GM18873 (cell line): ENCODE measurements around the gene CPSF4.
A peak's percentile ranks its signal among the peaks of the same experiment; 100 is the strongest.

ENCODE experiments used
- ATAC-seq: cut with Tn5 transposase; IDR thresholded peaks from one replicate; pipeline ENCODE4 v1.9.1; 2021; ENCODE audit warnings: mild to moderate bottlenecking, moderate library complexity, moderate number of reproducible peaks; ENCODE audit not compliant: unreplicated experiment, low FRiP score

CPSF4 gene

GRCh38 chr7:99438573-99439480, at the start of gene CPSF4, which contains the start of gene PTCD1:
Gene CPSF4, plus strand, starts transcription at chr7:99438943. Its CDS starts 140 bp downstream, at chr7:99439083.
Gene PTCD1, minus strand, starts transcription at chr7:99438798. Its CDS starts 3,556 bp downstream, at chr7:99435242.
- ATAC-seq: peak; percentile 83

DNA sequence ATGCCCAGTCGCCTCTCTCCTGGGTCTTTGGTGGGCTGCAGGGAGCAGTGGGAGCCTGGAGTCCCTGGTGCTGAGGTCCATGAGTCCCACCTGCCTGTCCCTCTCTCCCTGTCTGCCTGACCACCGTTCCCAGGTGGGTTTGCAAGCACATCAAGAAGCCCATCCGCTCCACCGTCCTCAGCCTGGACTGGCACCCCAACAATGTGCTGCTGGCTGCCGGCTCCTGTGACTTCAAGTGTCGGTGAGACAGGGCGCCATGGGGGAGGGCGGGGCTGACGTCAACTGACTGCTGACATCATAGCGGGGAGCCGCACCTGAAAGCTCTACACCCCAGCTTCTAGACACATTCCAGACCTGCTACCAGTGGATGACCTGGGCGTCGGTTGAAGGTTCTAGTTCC, 49.0 kb upstream of the CPSF4 start:
- no peak for ATAC-seq

GRCh38 chr7:99390941-99391602, 47.7 kb upstream of the CPSF4 start:
- no peak for ATAC-seq

DNA sequence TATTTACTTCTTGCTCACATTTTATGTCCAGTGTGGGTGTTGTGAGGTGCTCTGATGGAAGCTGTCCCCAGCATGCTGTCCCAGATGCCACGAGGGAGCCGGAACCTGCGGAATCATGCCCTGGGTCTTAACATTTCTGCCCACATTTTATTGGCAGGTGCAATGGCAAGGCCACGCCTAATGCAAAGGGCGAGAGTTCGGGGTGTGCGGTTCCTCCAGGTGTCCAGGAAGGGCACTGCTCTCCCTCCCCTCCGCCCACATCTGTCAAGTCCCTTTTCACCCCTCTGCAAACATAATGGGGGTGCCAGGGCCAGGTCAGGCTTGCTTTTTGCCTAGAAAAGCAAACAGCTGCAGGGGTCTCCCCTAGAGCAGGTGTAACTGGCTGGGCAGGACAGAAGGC, 46.7 kb upstream of the CPSF4 start:
- no peak for ATAC-seq

GRCh38 chr7:99392659-99393354, 45.9 kb upstream of the CPSF4 start:
- ATAC-seq: no peak

DNA sequence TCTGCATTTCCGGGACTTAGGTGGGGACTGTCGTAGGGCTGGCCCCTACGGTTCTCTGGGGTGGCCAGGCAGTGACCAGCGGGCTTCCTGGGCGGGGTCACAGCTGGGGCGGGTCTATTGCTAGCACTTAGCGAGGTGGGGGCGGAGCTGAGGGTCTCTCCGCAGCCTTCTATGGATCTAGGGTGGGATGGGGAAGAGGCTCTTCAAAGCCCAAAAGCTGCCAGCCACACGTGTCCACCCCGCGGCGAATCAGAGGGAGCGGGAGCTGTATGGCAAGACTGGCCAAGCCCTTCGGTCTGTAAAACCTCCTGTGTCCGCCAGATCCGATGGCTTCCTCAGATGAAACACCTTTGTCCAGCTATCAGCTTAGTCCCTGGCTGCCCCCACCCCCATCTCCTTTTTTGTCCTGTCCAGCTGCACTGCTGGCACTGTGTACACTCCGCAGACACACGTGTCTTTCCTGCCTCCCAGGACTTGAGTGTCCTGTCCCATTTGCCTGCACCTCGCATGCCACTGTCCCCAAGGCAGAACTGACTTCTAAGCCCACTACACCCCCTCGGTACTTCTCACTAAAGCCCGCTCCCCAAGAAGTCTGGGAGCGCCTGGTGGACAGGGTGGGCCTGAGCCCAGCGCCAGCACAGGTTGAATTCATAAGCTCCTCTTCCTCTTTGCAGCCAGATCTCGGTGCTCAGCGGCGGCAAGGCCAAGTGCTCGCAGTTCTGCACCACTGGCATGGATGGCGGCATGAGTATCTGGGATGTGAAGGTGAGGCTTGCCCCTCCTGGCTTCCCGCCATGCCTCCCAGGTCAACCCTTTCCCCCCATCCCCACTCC, 45.2 kb upstream of the CPSF4 start:
- ATAC-seq: no peak

GRCh38 chr7:99394188-99394502, 44.6 kb upstream of the CPSF4 start:
- no peak for ATAC-seq

- ATAC-seq: no peak
Observed at GRCh38 chr7:99395616-99396327, 43.0 kb upstream of the CPSF4 start.

DNA sequence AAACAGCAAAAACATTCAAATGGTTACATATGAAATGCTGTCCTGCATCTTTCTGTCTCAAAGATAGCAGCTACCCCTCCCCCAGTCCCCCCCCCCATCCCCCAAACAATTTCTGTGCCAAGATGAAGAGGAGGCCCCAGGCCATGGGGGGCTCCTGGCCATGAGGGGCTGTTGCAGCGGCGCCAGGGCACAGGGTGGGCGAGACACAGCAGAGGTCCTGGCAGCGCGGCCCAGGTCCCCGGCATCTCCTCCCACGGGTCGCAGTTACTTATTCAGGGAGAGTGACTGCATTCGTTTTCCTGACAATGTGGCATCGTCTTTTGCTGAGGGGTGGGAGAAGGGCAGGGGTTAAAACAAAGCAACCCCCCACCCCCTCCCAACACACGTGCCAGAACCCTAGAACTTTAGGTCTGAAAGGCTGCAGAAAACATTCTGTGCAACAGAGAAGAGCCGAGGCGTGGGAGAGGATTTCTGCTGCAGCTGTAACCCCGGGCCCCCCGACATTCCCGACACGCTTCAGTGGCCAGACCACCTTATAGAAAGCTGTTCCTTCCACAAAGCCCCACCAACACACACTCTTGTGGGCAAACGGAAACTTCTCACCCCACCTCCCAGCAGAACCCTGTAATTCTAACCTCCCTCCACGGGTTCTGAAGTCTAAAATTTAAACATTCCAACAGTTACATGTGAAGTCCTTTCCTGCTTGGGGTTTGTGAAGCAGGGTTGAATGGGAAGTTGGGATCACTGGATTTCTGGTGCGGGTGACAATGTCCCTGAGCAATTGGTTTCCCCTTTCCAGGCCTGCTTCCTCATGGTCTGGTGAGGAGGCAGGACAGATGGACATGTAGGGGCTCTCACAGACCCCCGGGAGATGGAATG, 42.1 kb upstream of the CPSF4 start:
- no peak for ATAC-seq

- no peak for ATAC-seq
Observed at GRCh38 chr7:99397297-99397983, 41.3 kb upstream of the CPSF4 start.

- no peak for ATAC-seq
Observed at GRCh38 chr7:99398891-99399445, 39.8 kb upstream of the CPSF4 start.

GRCh38 chr7:99399597-99399996, 39.1 kb upstream of the CPSF4 start:
- no peak for ATAC-seq

DNA sequence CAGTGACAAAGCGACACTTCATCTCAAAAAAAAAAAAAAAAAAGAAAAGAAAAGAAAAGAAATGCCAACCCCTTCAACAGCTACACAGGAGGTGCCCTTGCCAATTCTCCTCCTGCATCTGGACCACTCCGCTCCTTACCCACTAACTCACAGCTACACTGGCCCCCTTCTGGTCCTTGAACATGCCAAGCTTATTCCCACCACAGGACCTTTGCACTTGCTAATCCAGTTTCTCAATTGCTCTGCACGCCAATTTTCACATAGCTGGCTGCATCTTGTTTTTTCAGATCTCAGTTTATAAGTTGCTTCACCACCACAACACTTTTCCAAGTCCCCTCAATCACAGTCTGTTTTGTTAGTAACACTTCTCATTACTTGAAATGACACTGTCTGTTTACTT, 35.9 kb upstream of the CPSF4 start:
- no peak for ATAC-seq

GRCh38 chr7:99403764-99404163, 35.0 kb upstream of the CPSF4 start:
- no peak for ATAC-seq

GRCh38 chr7:99404235-99404976, 34.3 kb upstream of the CPSF4 start:
- ATAC-seq: no peak

- no peak for ATAC-seq
Observed at GRCh38 chr7:99404977-99405320, 33.8 kb upstream of the CPSF4 start.

- no peak for ATAC-seq
Observed at GRCh38 chr7:99406557-99406956, 32.2 kb upstream of the CPSF4 start.
